Hematopoietic multipotent progenitor cell treated with erythropoietin and hydrocortisone succinate and interleukin-3 and kit ligand, for 8 days (in vitro differentiated cells): Measurements from ENCODE around the gene GLRX.

Experiments used
- DNase-seq: peaks from one replicate; pipeline ENCODE4 v3.0.0-alpha.2; 2015

GLRX gene

GRCh38 chr5:95806687-95807086, 15.8 kb downstream of the GLRX start:
- DNase-seq, result no peak

GRCh38 chr5:95804736-95805539, 17.6 kb downstream of the GLRX start:
- DNase-seq, result no peak

GRCh38 chr5:95803271-95804148, 19.0 kb downstream of the GLRX start:
- no peak for DNase-seq

GRCh38 chr5:95801961-95802360, 20.6 kb downstream of the GLRX start:
- no peak for DNase-seq

- DNase-seq, result no peak
These were observed 21.0 kb downstream of the GLRX start for GRCh38 chr5:95801532-95801931.

- DNase-seq, result no peak
These were observed 22.0 kb downstream of the GLRX start for GRCh38 chr5:95800553-95800952.

GRCh38 chr5:95799191-95799835, 23.2 kb downstream of the GLRX start:
- no peak for DNase-seq

GRCh38 chr5:95798545-95798944, 24.0 kb downstream of the GLRX start:
- no peak for DNase-seq

GRCh38 chr5:95798048-95798447, 24.5 kb downstream of the GLRX start:
- DNase-seq, result no peak

GRCh38 chr5:95797301-95797700, 25.2 kb downstream of the GLRX start:
- no peak for DNase-seq

- DNase-seq, result no peak
These were observed 28.4 kb downstream of the GLRX start for GRCh38 chr5:95794070-95794516.

GRCh38 chr5:95791751-95792150, 30.8 kb downstream of the GLRX start:
- DNase-seq, result no peak

GRCh38 chr5:95788493-95788892, 34.0 kb downstream of the GLRX start:
- DNase-seq, result no peak

- peak; percentile 55 for DNase-seq
These were observed 35.6 kb downstream of the GLRX start for GRCh38 chr5:95786821-95787418.

- no peak for DNase-seq
These were observed 37.8 kb downstream of the GLRX start for GRCh38 chr5:95784514-95785302.

GRCh38 chr5:95783661-95784060, 38.9 kb downstream of the GLRX start:
- DNase-seq, result no peak

- no peak for DNase-seq
These were observed 40.3 kb downstream of the GLRX start for GRCh38 chr5:95782181-95782580.

GRCh38 chr5:95781101-95781583, 41.4 kb downstream of the GLRX start:
- DNase-seq, result peak; percentile 87

GRCh38 chr5:95780597-95780996, 41.9 kb downstream of the GLRX start:
- DNase-seq, result no peak

GRCh38 chr5:95779611-95780010, 42.9 kb downstream of the GLRX start:
- peak; percentile 32 for DNase-seq

- DNase-seq, result no peak
These were observed 43.7 kb downstream of the GLRX start for GRCh38 chr5:95778713-95779436.
